Stimulated activated CD4-positive, alpha-beta T cell treated with anti-CD3 and anti-CD28 coated beads, Interleukin-4, amount 100 ng/mL, for 24 hours (primary cell): ENCODE measurements around the gene CDH18.

Experiments used
- DNase-seq: peaks from one replicate; pipeline ENCODE4 v3.0.0-alpha.2; 2020

CDH18 gene

DNA sequence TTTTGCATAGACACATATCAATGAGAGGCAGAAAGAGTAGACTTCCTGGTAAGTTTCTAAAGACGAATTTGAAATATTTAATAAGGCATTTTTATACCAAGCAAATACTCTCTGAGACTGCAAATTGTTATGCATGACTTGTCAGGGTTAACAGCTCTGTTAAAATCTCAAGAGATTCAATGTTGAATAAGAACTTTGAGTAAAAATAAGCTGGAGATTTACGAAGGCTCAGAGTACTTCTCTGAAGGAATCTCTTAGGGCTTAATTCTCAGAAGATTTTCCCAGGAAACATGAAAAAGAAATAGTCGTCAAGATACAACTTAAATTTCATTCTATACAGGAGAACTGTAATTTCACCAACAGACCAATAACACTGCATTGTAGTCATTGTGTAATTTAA lies 259.4 kb downstream of the CDH18 start:
- DNase-seq: no peak

DNA sequence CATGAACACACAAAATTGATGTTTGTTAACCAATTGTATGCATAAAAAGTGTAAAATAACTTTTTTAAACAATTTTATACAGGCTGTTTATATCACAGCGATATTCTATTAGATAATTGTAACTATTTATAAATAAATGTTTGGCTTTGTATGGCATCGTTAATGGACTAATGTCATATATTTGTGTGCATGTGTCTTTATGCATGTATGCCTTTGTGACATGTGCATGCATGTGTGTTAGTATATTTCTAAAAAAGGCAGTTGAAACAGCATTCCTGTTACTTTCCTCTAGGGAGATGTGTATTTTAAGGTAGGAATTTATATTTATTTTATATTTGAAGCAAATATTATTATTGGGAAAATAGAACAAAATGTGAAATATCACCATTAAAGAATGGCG lies 268.9 kb downstream of the CDH18 start:
- no peak for DNase-seq

DNA sequence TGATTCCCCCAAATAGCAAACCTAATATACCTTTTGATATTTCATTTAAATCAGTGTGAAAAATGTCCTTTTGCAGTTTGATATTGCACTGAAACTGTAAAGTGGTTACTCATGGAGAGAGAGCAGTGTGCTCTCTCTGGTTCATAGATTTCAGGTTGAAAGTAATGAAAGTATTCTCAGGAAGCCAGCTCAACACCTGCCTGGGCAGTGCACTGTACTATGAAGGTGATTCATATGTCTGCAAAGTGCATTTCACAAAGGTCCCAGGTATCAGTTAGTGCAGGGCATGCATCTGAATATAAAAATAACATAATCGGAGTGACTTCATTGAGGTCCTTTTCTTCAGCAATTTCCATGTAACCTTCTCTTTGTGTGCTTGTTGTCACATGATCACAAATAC lies 274.3 kb downstream of the CDH18 start:
- DNase-seq: no peak

DNA sequence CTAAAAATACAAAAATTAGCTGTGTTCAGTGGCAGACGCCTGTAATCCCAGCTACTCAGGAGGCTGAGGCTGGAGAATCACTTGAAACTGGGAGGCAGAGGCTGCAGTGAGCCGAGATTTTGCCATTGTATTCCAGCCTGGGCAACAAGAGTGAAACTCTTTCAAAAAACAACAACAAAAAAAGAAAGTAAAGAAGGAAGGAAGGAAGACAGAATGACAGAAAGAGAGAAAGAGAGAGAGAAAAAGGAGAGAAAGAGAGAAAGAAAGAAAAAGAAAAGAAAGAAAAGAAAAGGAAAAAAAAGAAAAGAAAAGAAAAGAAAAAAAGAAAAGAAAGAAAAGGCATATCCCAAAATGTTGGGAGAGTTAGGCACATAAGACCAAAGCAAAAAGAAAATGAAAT lies 278.6 kb downstream of the CDH18 start:
- DNase-seq: no peak

DNA sequence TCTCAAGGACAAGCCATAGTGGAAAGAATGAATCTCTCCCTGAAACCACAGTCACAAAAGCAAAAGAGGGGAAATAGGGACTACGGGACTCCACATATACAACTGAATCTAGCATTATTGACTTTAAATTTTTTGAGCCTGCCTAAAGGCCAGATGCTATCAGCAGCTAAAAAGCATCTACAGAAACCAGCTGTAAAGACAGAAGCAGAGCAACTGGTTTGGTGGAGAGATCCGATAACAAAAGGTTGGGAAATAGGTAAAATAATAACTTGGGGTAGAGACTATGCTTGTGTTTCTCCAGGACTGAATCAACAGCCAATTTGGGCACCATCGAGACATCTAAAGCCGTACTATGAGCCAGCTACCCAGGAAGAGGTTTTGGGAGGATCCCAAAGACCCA lies 281.2 kb downstream of the CDH18 start:
- no peak for DNase-seq

DNA sequence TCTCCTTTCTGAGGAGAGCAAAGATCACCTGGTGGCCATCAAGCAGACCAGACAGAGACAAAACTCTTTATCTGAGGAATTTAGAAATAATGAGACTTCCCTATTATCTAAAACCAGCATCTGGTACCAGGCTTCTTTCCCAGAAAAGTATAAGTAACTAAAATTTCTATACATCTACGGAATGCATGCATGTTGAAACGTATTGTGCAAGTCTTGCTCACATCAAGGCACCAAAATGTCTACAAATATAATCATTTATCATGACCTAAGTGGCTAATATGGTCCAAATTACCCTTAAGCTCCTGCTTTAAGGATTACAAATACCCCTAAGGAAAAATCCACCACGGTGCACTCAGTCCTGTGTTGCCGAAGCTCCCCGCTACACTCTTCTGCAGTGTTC lies 286.3 kb downstream of the CDH18 start:
- DNase-seq: no peak

DNA sequence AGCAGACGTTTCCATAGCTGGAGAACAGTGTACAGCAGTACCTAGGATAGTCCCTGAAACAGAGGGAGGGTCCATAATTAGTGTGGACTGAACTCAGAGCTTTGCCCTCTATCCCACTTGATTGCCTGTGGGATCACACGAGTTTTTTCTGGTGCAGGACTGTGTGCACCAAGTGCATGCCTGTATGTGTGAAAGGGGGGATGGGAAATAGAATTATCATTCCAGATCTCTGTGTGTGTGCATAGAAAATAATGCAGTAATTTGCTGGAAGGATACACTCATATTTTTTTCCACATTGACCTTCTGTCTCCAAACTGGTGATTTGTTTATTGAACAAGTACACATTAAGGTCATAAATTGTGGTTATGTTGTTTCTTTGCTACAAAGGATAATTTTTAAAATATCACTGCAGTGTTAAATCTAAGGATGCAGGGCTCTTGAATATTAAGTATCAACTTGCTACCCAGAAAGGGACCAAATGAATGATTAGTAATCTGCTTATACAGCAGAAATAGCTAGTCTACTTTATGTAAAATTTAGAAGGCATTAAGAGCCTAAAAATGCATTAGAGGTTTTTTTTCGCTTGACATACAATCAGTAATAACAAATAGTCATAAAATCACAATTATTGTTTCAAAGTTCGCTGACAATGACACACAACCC lies 292.9 kb downstream of the CDH18 start:
- no peak for DNase-seq

DNA sequence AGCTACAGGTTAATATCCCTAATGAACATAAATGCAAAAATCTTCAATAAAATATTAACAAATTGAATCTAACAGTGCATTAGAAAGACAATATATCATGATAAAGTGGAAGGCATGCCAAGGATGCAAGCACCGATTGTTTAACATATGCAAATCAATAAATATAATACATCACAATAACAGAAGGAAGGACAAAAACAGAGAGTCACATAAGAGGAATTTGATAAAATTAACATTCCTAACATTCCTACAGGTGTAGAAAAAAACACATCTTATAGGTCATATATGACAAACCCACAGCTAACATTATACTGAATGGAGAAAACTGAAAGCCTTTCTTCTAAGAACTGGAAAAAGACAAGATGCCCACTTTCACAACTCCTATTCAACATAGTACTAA lies 297.0 kb downstream of the CDH18 start:
- DNase-seq: no peak

DNA sequence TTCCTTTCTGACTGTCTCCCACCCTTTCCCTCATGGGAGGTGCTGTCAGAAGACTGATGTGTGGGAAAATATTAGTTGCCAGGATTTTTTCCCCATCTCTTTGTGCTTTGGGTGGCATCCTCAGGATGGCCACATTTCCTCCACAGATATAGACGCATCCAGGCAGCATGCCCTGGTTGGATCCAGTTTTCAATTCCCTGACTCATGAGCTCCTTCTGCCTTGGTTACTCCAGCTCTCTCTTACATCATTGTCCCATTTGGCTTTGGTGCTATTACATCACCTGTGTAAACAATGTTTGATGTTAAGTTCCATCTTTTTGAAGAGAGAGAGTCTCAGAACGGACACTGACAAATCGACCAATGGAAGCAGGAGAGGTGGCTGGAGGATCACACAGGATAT lies 302.5 kb downstream of the CDH18 start:
- no peak for DNase-seq

DNA sequence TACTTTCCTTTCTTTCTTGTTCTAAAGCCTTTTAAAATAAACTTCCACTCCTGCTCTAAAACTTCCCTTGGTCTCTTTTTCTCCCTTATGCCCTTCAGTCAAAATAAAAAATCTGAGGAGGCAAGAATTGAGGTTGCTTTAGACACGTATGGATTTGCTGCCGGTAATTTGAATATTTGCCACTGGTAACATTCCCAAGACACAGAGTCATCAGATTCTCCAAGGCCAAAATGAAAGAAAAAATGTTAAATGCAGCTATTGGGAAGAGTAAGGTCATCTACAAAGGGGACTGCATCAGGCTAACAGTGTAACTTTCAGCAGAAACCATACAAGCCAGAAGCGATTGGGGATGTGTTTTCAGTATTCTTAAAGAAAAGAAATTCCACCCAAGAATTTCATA lies 311.1 kb downstream of the CDH18 start:
- no peak for DNase-seq

DNA sequence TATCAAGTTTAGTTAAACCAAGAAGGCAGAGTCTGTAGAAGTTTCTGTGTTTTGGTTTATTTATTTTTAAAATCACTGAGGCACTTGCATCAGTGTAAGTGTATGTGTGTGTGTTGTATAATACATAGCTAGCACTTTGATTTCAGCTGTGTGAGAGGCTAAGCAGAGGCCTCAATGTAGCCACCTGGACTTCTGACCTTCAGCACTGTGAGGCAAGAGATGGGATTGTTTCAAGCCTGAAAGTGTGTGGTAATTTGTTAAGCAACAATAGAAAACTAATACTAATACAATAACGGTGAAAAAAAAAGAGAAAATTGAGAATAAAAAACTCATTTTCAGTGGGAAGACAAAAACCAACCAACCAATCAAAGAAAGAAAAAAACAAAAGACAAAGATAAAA lies 327.3 kb downstream of the CDH18 start:
- no peak for DNase-seq

DNA sequence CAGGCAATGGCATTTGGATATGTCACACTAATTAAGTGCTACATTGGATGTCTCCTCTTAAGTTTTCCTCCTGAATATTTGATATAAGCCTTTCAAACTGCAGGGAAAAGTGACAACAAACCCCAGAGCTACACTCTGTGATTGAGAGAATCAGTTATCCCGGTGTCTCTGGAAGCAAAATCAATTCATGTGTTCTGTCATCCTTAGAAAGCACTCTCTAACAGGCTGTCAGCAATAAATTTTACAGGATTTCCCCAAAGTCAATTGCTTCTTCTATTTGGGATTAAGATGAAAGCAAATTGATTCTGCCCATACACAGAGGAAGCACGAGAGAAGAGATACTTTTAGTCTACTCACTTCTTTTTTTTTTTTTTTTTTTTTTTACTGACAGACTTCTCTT lies 332.4 kb downstream of the CDH18 start:
- DNase-seq: no peak

DNA sequence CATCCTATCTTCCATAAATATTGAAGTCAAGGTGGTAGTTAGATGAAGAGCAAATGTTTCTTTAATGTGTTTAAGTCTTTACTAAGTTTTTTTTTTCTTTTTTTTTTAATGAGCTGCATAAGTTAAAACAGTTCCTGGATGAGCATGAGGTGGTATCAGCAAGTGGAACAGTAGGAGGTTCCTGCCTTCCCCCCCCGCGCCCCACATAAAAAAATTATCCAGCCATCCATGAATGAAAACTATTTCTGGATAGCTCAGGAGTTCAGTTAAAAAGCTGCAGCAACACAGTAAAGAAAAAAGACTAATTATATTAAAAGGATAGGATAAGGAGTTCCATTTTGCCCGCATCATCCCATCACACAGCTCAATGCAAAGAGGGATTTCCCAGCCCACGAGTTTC lies 349.5 kb downstream of the CDH18 start:
- DNase-seq: no peak

DNA sequence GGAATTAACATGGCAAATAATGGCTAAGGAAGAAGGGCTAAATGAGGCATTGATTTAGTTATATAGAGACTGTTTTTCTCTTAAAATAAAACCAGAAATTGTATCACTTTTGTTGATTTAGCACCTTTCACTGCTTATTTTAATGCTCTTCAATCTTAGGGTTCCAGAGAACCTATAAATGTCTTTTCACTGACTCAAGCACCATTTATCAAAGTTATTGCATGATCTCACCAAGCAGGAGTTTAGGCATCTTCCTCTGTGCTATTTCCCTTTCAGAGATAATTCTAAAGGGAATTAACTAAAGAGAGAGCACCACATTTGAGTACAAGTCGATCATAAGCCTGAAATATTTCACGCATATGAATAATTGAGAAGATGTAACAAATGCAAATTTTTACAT lies 357.1 kb downstream of the CDH18 start:
- no peak for DNase-seq

DNA sequence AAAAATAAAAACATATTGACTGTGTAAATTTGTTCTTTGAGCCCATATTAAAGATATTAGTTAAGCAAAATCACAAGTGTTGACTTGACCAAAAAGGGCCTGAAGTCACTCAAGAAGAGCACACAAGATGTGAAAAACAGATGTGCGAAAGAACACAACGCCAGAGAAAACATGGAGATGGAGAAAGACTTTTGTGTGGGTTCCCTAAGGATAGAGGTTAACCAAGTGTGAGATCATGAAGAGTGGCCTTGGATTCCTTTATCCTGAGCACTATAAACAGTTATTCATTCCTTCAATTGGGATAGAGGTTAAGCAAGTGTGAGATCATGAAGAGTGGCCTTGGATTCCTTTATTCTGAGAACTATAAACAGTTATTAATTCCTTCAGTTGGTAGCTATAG lies 361.8 kb downstream of the CDH18 start:
- DNase-seq: no peak

DNA sequence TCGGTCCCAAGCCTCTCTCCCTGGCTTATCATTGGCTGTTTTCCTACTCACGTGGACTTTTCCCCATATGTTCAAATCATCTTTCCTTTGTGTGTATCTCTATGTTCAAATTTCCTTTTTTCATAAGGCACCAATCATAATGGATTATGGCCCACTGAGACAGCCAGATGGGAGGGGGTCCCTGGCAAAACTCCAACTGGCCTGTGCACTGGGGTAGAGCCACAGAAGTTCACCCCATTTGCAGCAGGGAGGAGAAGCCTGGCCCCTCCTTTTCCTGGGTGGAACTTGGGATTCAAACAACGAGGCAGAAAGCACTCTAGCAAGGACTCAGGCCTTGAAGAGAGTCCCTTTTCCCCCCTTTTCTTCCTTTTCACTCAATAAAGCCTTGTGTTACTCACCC lies 362.4 kb downstream of the CDH18 start:
- DNase-seq: no peak

DNA sequence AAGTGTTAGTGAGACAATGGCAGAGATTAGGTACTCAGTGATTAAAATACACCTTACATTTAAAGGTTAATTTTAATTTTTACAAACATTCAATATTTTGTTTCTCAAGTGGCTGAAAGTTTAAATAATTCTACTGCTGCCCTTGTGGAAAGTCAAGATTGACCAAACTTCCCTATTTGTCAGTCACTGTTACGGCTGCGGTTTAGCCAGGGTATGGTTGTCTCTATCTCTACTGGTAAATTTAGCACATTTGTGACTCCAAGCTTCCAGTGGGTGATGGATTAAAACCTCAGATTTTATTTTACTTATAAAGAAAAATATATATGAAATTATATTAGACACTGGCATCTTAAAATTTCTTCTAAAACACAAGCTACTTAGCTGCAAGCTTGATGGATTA lies 368.4 kb downstream of the CDH18 start:
- no peak for DNase-seq

DNA sequence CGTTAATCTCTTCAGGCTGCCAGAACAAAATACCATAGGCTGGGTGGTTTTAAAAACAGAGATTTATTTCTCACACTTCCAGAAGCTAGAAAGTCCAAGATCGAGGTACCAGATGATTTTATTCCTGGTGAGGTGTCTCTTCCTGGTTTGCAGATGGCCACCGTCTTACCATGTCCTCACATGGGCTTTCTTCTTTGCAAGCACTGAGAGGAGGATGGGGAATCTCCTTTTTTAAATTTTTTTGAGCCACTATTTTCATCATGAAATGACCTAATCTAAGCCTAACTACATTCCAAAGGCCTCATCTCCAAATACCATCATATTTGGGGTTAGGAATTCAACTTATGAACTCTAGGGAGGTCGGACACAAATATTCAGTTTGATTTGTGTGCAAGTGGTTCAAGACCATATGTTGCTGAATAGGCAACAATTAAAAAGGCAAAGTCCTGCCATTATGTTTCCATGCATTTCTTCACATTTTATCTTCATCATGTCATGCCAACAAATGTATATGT lies 371.2 kb downstream of the CDH18 start:
- DNase-seq: no peak

DNA sequence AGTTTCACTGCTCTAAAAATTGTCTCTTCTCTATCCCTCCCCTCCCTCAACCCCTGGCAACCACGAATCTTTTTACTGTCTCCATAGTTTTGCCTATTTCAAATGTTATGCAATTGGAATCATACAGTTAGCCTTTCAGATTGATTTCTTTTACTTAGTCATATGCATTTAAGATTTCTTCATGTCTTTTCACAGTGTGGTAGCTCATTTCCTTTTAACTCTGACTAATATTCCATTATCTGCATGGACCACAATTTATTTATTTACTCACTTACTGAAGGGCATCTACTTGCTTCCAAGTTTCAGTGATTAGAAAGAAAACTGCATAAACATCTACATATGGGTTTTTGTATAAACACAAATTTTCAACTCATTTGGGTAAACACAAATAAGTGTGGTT lies 372.3 kb downstream of the CDH18 start:
- no peak for DNase-seq

DNA sequence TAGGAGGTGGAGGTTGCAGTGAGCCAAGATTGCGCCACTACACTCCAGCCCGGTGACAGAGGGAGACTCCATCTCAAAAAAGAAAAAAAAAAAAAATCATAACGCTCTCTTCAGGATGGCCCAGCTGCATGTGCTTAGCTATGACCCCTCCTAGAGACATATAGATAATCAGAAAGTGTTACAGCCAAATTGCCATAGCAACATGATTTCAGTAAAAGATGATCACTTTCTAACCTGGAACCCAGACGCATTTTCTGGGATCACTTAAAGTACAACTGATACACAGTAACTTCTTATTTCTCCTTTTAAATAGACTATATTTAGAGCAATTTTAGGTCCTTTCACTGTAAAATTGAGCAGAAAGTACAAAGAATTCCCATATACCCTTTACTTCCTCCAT lies 372.9 kb downstream of the CDH18 start:
- no peak for DNase-seq

DNA sequence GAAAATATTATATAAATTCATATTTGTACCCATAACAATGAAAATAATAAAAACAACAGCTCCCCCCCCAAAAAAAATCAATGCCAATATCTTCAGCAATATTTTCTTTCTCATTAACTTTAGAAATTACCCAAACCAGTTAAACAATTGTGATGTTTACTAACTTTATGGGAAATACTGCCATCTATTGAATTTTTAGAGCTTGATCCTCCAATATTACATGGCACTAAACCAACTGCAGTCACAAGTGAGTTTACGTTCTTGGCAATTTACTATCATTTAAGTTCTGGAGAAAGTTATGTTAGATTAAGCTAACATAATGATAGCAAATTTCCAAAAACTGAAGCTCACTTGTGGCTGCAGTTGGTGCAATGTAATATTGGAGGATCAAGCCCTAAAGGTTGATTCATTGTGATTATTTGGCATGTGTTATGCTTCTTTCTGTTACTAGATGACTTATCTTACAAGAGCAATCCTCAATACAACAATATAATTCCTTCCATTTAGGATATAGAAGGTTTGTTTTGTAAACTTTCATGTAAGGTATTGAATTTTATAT lies 379.5 kb downstream of the CDH18 start:
- DNase-seq: no peak

DNA sequence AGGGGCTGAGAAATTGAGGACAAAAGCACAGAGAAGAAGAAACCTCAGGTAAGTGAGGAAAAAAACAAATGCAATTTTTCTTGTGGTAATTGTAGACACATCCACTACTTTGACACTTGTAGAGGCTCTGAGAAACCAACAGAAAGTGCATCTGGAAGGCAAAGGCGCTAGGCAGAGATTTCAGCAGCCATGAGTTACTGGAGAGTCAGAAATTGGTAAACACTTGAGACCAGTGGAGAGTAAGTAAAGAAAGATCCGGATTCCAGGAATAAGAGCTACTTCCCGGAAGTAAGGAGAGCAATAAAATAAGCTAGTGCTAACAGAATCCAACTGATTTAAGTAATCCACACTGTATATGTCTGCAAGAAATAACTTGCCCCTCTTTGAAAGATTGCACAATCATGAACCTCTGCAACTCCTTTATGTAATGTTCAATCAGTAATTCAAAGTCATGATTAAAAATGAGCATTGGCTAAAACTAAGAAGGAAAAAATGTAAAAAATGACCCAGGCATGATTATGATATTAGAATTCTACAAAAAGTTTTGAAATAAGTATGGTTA lies 382.1 kb downstream of the CDH18 start:
- no peak for DNase-seq

DNA sequence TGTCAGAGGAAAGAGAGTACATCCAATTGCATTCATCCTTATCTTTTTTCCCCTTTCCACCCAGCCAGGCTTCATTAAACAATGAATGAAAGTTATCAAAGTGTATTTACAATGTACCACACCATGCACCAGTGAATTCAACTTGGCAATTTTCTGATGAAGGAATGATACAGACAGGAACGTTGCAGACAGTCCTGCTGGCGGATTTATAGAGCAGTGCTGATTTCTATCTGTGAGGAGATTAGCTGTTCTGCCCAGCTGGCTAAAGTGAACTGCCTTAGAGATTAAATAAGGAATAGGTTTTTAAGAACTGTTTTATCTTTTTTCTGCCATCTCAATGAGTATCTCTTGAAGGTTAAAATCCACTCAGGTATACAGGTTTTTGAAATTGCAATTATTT lies 403.9 kb downstream of the CDH18 start:
- DNase-seq: no peak

DNA sequence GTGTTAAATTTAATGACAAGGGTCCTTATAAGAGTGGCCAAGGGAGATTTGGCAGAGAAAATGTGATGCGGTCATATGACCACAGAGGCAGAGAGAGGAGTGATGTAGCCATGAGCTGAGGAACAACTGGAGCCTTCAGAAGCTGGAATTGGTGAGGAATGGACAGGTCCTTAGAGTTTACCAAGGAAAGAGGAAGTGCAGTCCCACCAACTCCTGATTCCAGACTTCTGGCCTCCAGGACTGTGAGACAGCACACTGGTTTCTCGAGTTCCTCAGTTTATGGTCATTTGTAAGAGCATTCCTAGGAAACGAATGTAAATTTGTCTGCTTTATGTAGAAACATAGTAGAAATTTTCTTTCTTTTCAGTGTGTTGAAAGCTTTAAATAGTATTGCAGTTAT lies 410.1 kb downstream of the CDH18 start:
- no peak for DNase-seq

DNA sequence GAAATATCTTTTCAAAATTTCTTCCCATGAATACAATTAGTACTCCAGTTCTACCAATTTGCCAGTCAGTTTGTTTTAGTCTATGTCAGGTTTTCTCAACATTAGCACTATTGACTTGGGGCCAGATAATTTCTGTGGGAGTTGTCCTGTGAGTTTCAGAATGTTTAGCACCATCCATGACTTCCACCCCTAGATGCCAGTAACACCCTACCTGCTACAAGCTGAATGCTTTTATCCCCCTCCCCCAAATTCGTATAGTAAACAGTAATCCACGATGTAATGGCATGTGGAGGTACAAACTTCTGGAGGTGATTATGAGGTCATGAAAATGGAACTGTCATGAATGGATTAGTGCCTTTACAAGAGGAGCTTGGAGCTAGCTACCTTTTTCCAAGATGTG lies 420.0 kb downstream of the CDH18 start:
- no peak for DNase-seq
